Gastrocnemius medialis (tissue), 4 donors: ENCODE measurements around the gene APOL6. TPM values are rescaled to one million over a fixed set of nuclear protein-coding genes. Genes with fewer than 3 reads are reported as not detected.

Experiments used
- ATAC-seq, 2 donors: fragments of 150-250 bp; one replicate each; pipeline ENCODE4 v1.9.1; 2016
- DNase-seq, 2 donors: peaks; one replicate each; pipeline ENCODE4 v3.0.0-alpha.2; 2019
- H3K27ac ChIP-seq, 4 donors: fragments of 200-600 bp; sonication (generic); 1 replicate in 1 of 4; 2 replicates in 3 of 4; pipeline ENCODE4 v1.5.1; 2016 to 2018; ENCODE audit warnings: mild to moderate bottlenecking in 2 of 4, moderate library complexity in 1 of 4
- H3K27me3 ChIP-seq, 3 donors: fragments of 200-600 bp; sonication (generic) in 2 of 3; 1 replicate in 1 of 3; 2 replicates in 2 of 3; pipeline versions ENCODE4 v1.5.1 to v1.6.0; 2016 to 2019; ENCODE audit warnings: mild to moderate bottlenecking in 1 of 3, moderate library complexity in 1 of 3
- H3K36me3 ChIP-seq, 2 donors: fragments of 200-600 bp; sonication (generic) in 1 of 2; one replicate each; pipeline ENCODE4 v1.5.1; 2017 to 2018
- H3K4me1 ChIP-seq, 2 donors: fragments of 200-600 bp; sonication (generic) in 1 of 2; one replicate each; pipeline ENCODE4 v1.5.1; 2016 to 2017; ENCODE audit warnings: mild to moderate bottlenecking in 2 of 2
- H3K4me3 ChIP-seq, 4 donors: fragments of 200-600 bp; sonication (generic) in 3 of 4; 1 replicate in 1 of 4; 2 replicates in 3 of 4; pipeline ENCODE4 v1.5.1; 2016 to 2019; ENCODE audit warnings: mild to moderate bottlenecking in 2 of 4
- H3K9me3 ChIP-seq, 3 donors: fragments of 200-600 bp; sonication (generic) in 2 of 3; 1 replicate in 1 of 3; 2 replicates in 2 of 3; pipeline ENCODE4 v1.5.1; 2016 to 2019
- CTCF ChIP-seq, 5 experiments: fragments of 450-650 bp in 3 of 5; fragments of 200-600 bp in 2 of 5; sonication (generic) in 2 of 5; IDR thresholded peaks in 4 of 5; conservative IDR thresholded peaks in 1 of 5; 1 replicate in 4 of 5; 2 replicates in 1 of 5; pipeline ENCODE4 v1.5.1; 2016 to 2019; ENCODE audit warnings: antibody characterized with exemption in 5 of 5, mild to moderate bottlenecking in 3 of 5, moderate library complexity in 3 of 5
- POLR2A ChIP-seq, 2 donors: fragments of 450-650 bp; IDR thresholded peaks; one replicate each; pipeline ENCODE4 v1.6.1; 2017; ENCODE audit warnings: antibody characterized with exemption in 2 of 2, mild to moderate bottlenecking in 2 of 2, moderate library complexity in 2 of 2
- in situ Hi-C, 4 donors: fragments of 200-750 bp; cut with MboI; loops; one replicate each; pipeline versions ENCODE4 v1.15.0 to v1.8.0; 2017; ENCODE audit warnings: low sequenced_read_pairs in 4 of 4
- intact Hi-C: fragments of 100-400 bp; cut with DNase I; formaldehyde crosslinking; loops from one replicate; pipeline ENCODE4 v1.15.1; 2023; ENCODE audit warnings: low total_unique reads
- total RNA-seq, 4 donors: library from RNA; depleted of rRNA; stranded (reverse); fragments of >200 nt; gene quantifications; one replicate each; pipeline versions ENCODE4 v1.1.0 to v1.2.3, GENCODE V29; 2016

The APOL6 gene
- total RNA-seq, 4 donors from 2014 or later: 1.5 to 4.5 (median 2.9) TPM

GRCh38 chr22:35606916-35607315 lies 41.3 kb upstream of the APOL6 start:
- Histone ChIP-seq H3K4me1 (peaks cover 55 to 59% of the 10 kb centered on the region in 2 donors), H3K27me3 (no peaks in the 10 kb centered on the region), H3K27ac (peak overlapping the region; percentile 92 to 97 (median 97)), H3K36me3 (no peaks in the 10 kb centered on the region), H3K9me3 (no peaks in the 10 kb centered on the region), H3K4me3 (no peak overlapping the region)
- intact Hi-C loops: no loop called here
- ATAC-seq: no peak
- in situ Hi-C loops: no loop called here
- TF ChIP-seq CTCF (IDR thresholded peaks at IDR 0.05 in 4 of 5, conservative IDR thresholded peaks at IDR 0.05 in 1 of 5) (no peak), POLR2A (IDR thresholded peaks at IDR 0.05) (no peak)
- peak in 1 of 2 donors; percentile 42 for DNase-seq

- peak; percentile 16 to 75 for ATAC-seq
- H3K36me3 ChIP-seq: no peaks in the 10 kb centered on the region
- intact Hi-C loops (no loop called here), in situ Hi-C loops (no loop called here)
- no peaks in the 10 kb centered on the region for H3K27me3 ChIP-seq
- H3K4me3 ChIP-seq: no peak overlapping the region
- peaks cover 59 to 68% of the 10 kb centered on the region in 2 donors for H3K4me1 ChIP-seq
- peak; percentile 83 to 89 for DNase-seq
- TF ChIP-seq CTCF (IDR thresholded peaks at IDR 0.05 in 4 of 5, conservative IDR thresholded peaks at IDR 0.05 in 1 of 5) (no peak), POLR2A (IDR thresholded peaks at IDR 0.05) (peak; percentile 54 to 62)
- H3K27ac ChIP-seq: peak overlapping the region; percentile 92 to 97 (median 97)
- no peaks in the 10 kb centered on the region for H3K9me3 ChIP-seq
These were observed 40.2 kb upstream of the APOL6 start for GRCh38 chr22:35608088-35608487.

- TF ChIP-seq CTCF (IDR thresholded peaks at IDR 0.05 in 4 of 5, conservative IDR thresholded peaks at IDR 0.05 in 1 of 5) (no peak), POLR2A (IDR thresholded peaks at IDR 0.05) (no peak)
- no peaks in the 10 kb centered on the region for H3K27me3 ChIP-seq
- no peaks in the 10 kb centered on the region for H3K36me3 ChIP-seq
- DNase-seq (no peak), ATAC-seq (no peak)
- in situ Hi-C loops: no loop called here
- H3K27ac ChIP-seq: peak overlapping the region; percentile 92 to 97 (median 97)
- H3K4me1 ChIP-seq: peaks cover 70 to 80% of the 10 kb centered on the region in 2 donors
- H3K4me3 ChIP-seq: no peak overlapping the region
- H3K9me3 ChIP-seq: no peaks in the 10 kb centered on the region
- intact Hi-C loops: no loop called here
These were observed 39.0 kb upstream of the APOL6 start for GRCh38 chr22:35609261-35609660.

- Histone ChIP-seq H3K4me1 (peaks cover 75 to 81% of the 10 kb centered on the region in 2 donors), H3K9me3 (no peaks in the 10 kb centered on the region), H3K27me3 (no peaks in the 10 kb centered on the region), H3K4me3 (no peak overlapping the region), H3K36me3 (no peaks in the 10 kb centered on the region), H3K27ac (peak overlapping the region; percentile 92 to 97 (median 97))
- ATAC-seq: no peak
- in situ Hi-C loops (no loop called here), intact Hi-C loops (loop anchor here (10.0 kb wide), 1 partner anchor 855 kb away; no protein-coding TSS in a partner anchor)
- DNase-seq: no peak
- no peak for TF ChIP-seq POLR2A (IDR thresholded peaks at IDR 0.05)
- no peak for TF ChIP-seq CTCF (IDR thresholded peaks at IDR 0.05 in 4 of 5, conservative IDR thresholded peaks at IDR 0.05 in 1 of 5)
These were observed 38.5 kb upstream of the APOL6 start for GRCh38 chr22:35609761-35610160.

GRCh38 chr22:35610741-35611140 lies 37.5 kb upstream of the APOL6 start:
- in situ Hi-C loops (no loop called here), intact Hi-C loops (loop anchor here (10.0 kb wide), 1 partner anchor 854 kb away; no protein-coding TSS in a partner anchor)
- Histone ChIP-seq H3K4me3 (no peak overlapping the region), H3K4me1 (peaks cover 78 to 83% of the 10 kb centered on the region in 2 donors), H3K36me3 (no peaks in the 10 kb centered on the region), H3K9me3 (no peaks in the 10 kb centered on the region), H3K27me3 (no peaks in the 10 kb centered on the region), H3K27ac (peak overlapping the region; percentile 92 to 97 (median 97))
- TF ChIP-seq POLR2A (IDR thresholded peaks at IDR 0.05): no peak
- TF ChIP-seq CTCF (IDR thresholded peaks at IDR 0.05 in 4 of 5, conservative IDR thresholded peaks at IDR 0.05 in 1 of 5): no peak
- DNase-seq: no peak
- no peak for ATAC-seq
